GM12864 (cell line): Measurements from ENCODE around the gene MTHFD1.

ENCODE experiments used
- DNase-seq: peaks from one replicate; pipeline ENCODE4 v3.0.0-alpha.2; 2011; ENCODE audit warnings: low read depth
- H3K4me3 ChIP-seq: 2 replicates; pipeline ENCODE4 v1.5.1; 2011; ENCODE audit warnings: mild to moderate bottlenecking, low read depth, low read length, control low read depth
- CTCF ChIP-seq: IDR thresholded peaks from 2 replicates; pipeline ENCODE4 v1.5.1; 2011; ENCODE audit warnings: low read depth, mild to moderate bottlenecking, moderate library complexity, low read length, control low read depth, inconsistent platforms; ENCODE audit errors: missing control alignments

MTHFD1 gene

GRCh38 chr14:64409126-64409920, 21.2 kb downstream of the MTHFD1 start:
- TF ChIP-seq CTCF: no peak
- DNase-seq: no peak
- H3K4me3 ChIP-seq: no peak overlapping the region

- H3K4me3 ChIP-seq: no peak overlapping the region
- DNase-seq: no peak
- no peak for TF ChIP-seq CTCF
These were observed 22.1 kb downstream of the MTHFD1 start for GRCh38 chr14:64410084-64410774.

- DNase-seq: no peak
- no peak for TF ChIP-seq CTCF
These were observed 22.8 kb downstream of the MTHFD1 start for GRCh38 chr14:64411001-64411400.

GRCh38 chr14:64412237-64412636, 24.1 kb downstream of the MTHFD1 start:
- TF ChIP-seq CTCF: no peak
- no peak overlapping the region for H3K4me3 ChIP-seq
- no peak for DNase-seq

More at GRCh38 chr14:64411001-64411400, 22.8 kb downstream of the MTHFD1 start:
- H3K4me3 ChIP-seq: no peak overlapping the region

GRCh38 chr14:64416348-64416932, 28.3 kb downstream of the MTHFD1 start:
- DNase-seq: no peak
- TF ChIP-seq CTCF: no peak
- H3K4me3 ChIP-seq: no peak overlapping the region

GRCh38 chr14:64417055-64417770, 29.1 kb downstream of the MTHFD1 start:
- no peak for DNase-seq
- H3K4me3 ChIP-seq: no peak overlapping the region
- TF ChIP-seq CTCF: no peak
